NAMALWA (cell line): Measurements from ENCODE around the gene DBX1.
"Not testable (repeated sequence)": the region's sequence is repeated elsewhere in the genome, so short reads cannot be mapped to it uniquely, and the experiment has no call there.

Experiments used
- DNase-seq: peaks from one replicate; pipeline ENCODE4 v3.0.0-alpha.2; 2015; ENCODE audit warnings: low spot score

DBX1 gene, protein sequence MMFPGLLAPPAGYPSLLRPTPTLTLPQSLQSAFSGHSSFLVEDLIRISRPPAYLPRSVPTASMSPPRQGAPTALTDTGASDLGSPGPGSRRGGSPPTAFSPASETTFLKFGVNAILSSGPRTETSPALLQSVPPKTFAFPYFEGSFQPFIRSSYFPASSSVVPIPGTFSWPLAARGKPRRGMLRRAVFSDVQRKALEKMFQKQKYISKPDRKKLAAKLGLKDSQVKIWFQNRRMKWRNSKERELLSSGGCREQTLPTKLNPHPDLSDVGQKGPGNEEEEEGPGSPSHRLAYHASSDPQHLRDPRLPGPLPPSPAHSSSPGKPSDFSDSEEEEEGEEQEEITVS

GRCh38 chr11:20160425-20161229, at the start of gene DBX1:
DBX1 (minus strand) TSS chr11:20160475; CDS start chr11:20160324, 151 bp downstream.
- DNase-seq: no peak

GRCh38 chr11:20208622-20209111, 48.4 kb upstream of the DBX1 start:
- DNase-seq: no peak

GRCh38 chr11:20207781-20208621, 47.7 kb upstream of the DBX1 start:
- DNase-seq: no peak

DNA sequence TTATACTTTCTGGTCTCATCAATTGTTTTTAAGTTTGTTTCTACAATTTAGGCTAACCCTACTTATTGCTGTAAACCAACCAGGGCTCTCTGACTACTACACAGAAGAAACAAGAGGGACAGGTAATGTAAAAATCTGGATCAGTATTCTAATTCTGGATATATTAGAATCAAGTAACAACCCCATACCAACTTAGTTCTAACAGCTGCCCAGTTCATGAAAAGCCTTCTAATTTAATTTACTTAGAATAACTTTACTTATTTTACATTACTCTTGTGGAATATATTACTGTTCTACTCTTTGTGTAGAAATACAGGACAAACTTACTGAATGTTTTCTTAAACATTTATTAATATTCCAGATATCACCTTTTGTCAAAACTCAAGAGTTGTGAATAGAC, 45.5 kb upstream of the DBX1 start:
- DNase-seq: no peak

GRCh38 chr11:20204681-20205080, 44.4 kb upstream of the DBX1 start:
- DNase-seq: no peak

DNA sequence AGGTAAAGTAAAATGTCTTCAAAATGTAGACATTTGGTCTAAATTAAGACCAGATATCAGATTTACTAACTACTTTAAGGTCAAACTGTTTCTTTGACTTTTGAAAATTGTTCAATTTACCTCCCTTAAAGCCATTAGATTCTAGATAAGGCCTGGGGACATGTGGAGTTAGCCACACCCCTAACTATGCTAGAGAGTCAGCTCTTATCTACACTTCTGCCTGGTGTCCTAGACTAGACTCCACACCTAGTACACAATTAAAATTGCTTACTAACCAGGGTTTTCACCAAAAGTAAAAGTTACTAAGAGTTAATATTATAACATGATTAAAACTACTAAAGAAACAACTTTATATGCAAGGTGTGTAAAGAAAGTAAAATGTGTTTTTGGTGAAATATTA, 43.6 kb upstream of the DBX1 start:
- DNase-seq: no peak

DNA sequence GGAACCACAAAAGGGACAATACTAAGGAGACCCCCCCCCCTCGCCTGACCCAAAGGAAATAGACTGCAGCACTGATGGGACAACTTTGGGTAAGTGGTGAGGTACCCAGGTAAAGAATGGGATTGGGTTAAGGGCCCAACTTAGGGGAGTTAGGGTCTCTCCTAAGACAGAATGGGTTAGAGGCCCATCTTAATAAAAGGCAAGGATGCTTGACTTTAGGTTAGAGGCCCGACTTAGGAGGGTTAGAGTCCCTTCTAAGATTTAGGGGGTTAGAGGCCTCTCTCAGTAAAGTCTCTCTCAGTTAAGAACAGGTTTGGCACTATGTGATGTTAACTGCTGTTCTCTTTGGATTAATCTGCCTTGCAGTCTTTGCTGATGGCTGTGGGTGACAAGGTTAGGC, 41.0 kb upstream of the DBX1 start:
- no peak for DNase-seq

GRCh38 chr11:20200331-20200955, 40.2 kb upstream of the DBX1 start:
- DNase-seq: not testable (repeated sequence)

GRCh38 chr11:20197881-20198280, 37.6 kb upstream of the DBX1 start:
- no peak for DNase-seq

DNA sequence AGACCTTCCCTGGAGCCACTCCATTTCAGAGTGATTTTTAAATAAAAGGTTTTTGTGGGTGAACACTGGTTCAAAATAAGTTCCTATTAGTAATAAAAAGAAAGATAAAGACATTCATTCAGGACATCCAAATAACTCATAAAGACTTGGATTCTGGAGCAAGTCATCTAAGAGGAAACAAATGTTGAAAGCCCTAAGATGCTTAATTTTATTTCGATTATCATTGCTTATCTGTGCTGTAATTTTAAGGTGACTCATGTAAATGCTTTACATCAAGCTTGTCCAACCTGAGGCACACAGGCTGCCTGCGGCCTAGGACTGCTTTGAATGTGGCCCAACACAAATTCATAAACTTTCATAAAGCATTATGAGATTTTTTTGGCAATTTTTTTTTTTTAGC, 34.2 kb upstream of the DBX1 start:
- DNase-seq: no peak

DNA sequence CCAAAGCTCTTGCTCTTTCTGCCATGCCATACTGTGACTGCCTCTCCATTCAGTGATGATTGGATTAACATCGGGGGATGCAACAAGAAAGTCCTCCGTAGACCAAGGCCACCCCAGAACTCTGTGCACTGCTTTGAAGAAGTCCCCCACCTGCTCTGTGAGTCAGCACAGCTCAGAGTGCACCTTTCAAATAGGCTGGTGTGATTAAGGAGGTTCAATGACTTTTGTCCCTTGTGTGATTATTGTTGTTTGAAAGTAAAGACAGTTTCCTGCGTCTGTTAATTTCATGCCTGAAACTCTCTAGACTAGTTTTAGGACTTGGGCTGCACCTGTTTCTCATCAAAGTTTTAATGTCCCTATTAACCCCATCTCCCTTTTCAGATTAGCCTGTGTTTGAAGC, 33.0 kb upstream of the DBX1 start:
- no peak for DNase-seq

GRCh38 chr11:20192641-20193040, 32.4 kb upstream of the DBX1 start:
- no peak for DNase-seq

DNA sequence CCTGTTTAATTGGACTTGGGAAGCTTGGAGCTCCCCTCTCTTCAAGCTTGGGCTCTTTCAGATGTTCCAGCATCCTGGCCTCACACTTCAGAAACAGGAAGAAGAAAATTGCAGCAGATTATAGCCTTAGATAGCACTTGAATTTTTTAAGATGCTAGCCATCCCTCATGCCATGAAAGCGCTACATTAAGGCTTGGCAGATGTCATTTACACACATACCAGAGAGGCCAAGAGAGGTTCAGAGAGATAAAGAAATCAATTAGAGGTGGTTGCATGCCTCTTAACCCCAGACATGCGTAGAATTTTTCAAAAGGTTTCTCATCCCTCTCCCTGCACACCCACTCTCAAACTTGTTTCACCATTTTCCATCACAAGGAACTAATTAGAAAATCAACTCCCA, 31.9 kb upstream of the DBX1 start:
- DNase-seq: no peak

DNA sequence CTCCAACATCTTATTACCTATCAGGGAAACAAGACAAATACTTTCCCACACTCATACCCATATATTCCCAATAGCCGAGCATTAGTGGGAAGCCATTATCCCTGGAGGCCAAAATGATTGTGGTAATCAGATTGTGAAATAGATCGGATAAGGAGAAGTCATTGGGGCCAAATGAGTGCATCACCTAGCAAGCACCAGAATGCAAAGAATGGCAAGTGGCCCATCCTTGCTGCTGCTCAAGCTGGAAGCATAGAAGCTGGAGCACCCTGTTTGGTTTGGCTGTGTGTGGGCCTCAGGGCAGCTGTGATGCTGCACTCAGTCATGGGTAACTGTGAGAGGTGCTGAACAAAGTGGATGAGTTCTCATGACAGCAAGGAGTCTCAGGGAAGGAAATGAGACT, 18.7 kb upstream of the DBX1 start:
- DNase-seq: no peak

DNA sequence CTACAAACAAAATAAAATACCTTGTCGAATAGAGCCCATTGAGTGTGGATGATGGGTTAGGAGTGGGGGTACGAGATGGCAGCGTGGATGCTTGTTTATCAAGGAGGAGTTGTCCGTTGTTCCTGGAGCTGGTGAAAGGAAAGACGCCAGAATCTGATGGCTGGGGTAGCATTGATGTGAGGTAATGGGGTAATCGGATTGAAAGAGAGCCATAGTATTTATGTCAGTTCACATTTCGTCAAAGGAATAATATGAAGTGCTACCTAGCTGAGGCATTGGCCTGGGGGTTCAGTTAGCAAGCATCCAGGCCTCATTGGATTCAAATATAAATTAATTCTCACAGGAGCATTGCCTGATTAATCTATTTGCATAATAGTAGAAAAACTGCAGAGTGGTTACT, 16.9 kb upstream of the DBX1 start:
- DNase-seq: no peak

GRCh38 chr11:20172721-20173447, 12.6 kb upstream of the DBX1 start:
- no peak for DNase-seq

- no peak for DNase-seq
These were observed 3.7 kb upstream of the DBX1 start for GRCh38 chr11:20163783-20164481.

DNA sequence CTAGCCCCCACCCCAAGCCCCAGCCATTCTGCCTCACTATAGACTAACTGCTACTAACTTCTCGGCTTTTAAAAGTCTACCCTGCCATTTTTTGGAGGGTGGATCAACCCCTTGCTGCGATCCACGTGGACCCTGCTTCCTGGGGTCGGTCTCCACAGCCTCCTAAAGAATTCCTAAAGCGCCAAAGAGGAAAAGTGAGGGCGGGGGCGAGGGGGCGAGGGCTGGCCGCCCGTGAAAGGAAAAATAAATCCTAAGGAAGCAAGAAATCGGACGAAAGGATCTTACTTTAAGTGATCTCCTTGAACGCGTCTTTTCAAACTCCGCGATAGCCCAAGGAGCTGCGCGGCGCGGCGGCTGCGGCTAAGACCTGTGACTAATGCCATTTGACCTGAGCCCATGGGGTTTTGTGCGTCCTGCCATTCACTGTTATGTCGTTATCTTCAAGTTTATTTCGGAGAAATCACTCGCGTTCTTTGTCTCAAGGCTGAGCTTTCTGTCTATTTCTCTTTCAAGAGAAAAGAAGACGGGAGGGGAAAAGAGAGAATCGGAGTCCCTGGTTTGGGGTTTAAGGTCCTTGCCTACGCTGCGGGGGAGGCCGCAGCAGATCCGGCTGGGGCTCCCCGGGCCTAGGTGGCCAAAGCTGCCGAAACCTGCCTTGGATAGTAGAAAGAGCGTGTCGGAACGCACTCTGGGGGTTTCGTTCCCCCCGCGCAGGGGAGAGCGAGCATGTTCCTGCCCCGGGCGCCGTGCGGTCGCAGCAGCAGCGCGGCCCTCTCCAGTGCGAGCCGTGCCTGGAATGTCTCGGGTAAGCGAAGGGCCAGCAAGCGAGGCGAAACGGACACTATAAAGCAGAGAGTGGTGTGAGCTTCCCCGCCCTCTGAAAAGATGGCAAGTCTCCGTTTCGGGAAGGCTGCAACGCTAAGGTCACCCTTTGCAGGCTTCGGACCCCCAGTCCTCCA, 2.8 kb upstream of the DBX1 start:
- DNase-seq: no peak
